Measurements from ENCODE around the gene RAMP2. TPM values are rescaled to one million over a fixed set of nuclear protein-coding genes. Genes with fewer than 3 reads are reported as not detected.

RAMP2 gene
- total RNA-seq, 2 donors from 2014 or later = 4.9 to 5.1 TPM

DNA sequence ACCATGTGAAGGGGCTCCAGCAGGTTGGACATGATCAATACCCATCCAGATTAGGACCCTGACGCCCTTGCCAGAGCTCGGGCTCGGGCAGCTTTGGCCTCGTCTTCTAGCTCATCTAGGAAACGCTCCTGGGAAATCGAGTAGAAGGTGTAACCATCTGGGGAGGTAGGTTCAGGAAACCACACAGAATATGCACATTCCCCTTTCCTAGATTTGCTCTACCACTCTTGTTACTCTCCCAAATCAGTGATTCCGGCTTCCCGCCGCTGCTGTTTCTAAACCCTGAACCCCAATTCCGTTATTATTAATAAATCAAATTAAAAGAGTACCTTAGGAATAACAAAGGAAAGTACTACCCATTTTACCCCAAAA, 37.0 kb downstream of the RAMP2 start:
- WGBS, 2 experiments (ENCODE audit: insufficient coverage in 1 of 2, insufficient read length in 1 of 2) = 55 to 78% methylated on average over 4 to 7 of the region's 10 CpGs
- Histone ChIP-seq H3K9me3 (ENCODE audit: control insufficient read depth, low read length) (no peaks in the 10 kb centered on the region), H3K4me1 (ENCODE audit: control insufficient read depth, insufficient read depth, low read length) (no peaks in the 10 kb centered on the region), H3K27me3 (ENCODE audit: control insufficient read depth, insufficient read depth, low read length, poor library complexity, severe bottlenecking) (no peaks in the 10 kb centered on the region), H3K4me3 (ENCODE audit: low read length) (peak overlapping the region; percentile 91), H3K27ac (ENCODE audit: low read depth, low read length) (no peak overlapping the region), H3K36me3 (ENCODE audit: control insufficient read depth, insufficient read depth, low read length) (no peaks in the 10 kb centered on the region), H3K9ac (ENCODE audit: extremely low read depth, low read length, poor library complexity, severe bottlenecking) (peak overlapping the region; percentile 54)
- Mint-ChIP-seq H3K27ac (peak overlapping the region; percentile 85), H3K9me3 (peaks cover 6% of the 10 kb centered on the region), H3K4me1 (peaks cover 22% of the 10 kb centered on the region), H3K4me3 (peak overlapping the region; percentile 87), H3K36me3 (ENCODE audit: low read depth) (peaks cover 20% of the 10 kb centered on the region), H3K27me3 (ENCODE audit: insufficient read depth) (peaks cover 22% of the 10 kb centered on the region)
- DNase-seq = no peak
- TF ChIP-seq, protein P1, sequence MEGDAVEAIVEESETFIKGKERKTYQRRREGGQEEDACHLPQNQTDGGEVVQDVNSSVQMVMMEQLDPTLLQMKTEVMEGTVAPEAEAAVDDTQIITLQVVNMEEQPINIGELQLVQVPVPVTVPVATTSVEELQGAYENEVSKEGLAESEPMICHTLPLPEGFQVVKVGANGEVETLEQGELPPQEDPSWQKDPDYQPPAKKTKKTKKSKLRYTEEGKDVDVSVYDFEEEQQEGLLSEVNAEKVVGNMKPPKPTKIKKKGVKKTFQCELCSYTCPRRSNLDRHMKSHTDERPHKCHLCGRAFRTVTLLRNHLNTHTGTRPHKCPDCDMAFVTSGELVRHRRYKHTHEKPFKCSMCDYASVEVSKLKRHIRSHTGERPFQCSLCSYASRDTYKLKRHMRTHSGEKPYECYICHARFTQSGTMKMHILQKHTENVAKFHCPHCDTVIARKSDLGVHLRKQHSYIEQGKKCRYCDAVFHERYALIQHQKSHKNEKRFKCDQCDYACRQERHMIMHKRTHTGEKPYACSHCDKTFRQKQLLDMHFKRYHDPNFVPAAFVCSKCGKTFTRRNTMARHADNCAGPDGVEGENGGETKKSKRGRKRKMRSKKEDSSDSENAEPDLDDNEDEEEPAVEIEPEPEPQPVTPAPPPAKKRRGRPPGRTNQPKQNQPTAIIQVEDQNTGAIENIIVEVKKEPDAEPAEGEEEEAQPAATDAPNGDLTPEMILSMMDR (conservative IDR thresholded peaks at IDR 0.05) = no peak

- H3K27me3 Mint-ChIP-seq (ENCODE audit: insufficient read depth) = peaks cover 22% of the 10 kb centered on the region
- peak within 1 kb of the TSS; percentile 91 for H3K4me3 ChIP-seq (ENCODE audit: low read length)
- peak within 1 kb of the TSS; percentile 85 for H3K27ac Mint-ChIP-seq
- peak within 1 kb of the TSS; percentile 54 for H3K9ac ChIP-seq (ENCODE audit: extremely low read depth, low read length, poor library complexity, severe bottlenecking)
- peaks cover 19% of the 10 kb centered on the region for H3K36me3 Mint-ChIP-seq (ENCODE audit: low read depth)
- peak; percentile 98 for DNase-seq
- H3K36me3 ChIP-seq (ENCODE audit: control insufficient read depth, insufficient read depth, low read length) = no peaks in the 10 kb centered on the region
- H3K9me3 Mint-ChIP-seq = peaks cover 6% of the 10 kb centered on the region
- H3K4me1 Mint-ChIP-seq = peaks cover 27% of the 10 kb centered on the region
- peak within 1 kb of the TSS; percentile 87 for H3K4me3 Mint-ChIP-seq
- peaks cover 3% of the 10 kb centered on the region for H3K4me1 ChIP-seq (ENCODE audit: control insufficient read depth, insufficient read depth, low read length)
- H3K27me3 ChIP-seq (ENCODE audit: control insufficient read depth, insufficient read depth, low read length, poor library complexity, severe bottlenecking) = no peaks in the 10 kb centered on the region
- 30 to 40% methylated on average over 37 to 66 of the region's 66 CpGs for WGBS, 2 experiments (ENCODE audit: insufficient coverage in 1 of 2, insufficient read length in 1 of 2)
- H3K9me3 ChIP-seq (ENCODE audit: control insufficient read depth, low read length) = no peaks in the 10 kb centered on the region
- TF ChIP-seq, protein P1 (conservative IDR thresholded peaks at IDR 0.05) = peak; percentile 24
- no peak within 1 kb of the TSS for H3K27ac ChIP-seq (ENCODE audit: low read depth, low read length)
Measured at GRCh38 chr17:42798383-42799380, 37.7 kb downstream of the RAMP2 start, which contains the start of the genes CNTD1 and COA3. TSS of gene CNTD1 (plus strand) at chr17:42798861. CDS start at chr17:42799068, 207 bp downstream. TSS of gene COA3 (minus strand) at chr17:42798704. CDS start at chr17:42798681, 23 bp downstream.

- peak; percentile 68 for DNase-seq
- Histone ChIP-seq H3K36me3 (ENCODE audit: control insufficient read depth, insufficient read depth, low read length) (no peaks in the 10 kb centered on the region), H3K4me1 (ENCODE audit: control insufficient read depth, insufficient read depth, low read length) (peaks cover 3% of the 10 kb centered on the region), H3K9me3 (ENCODE audit: control insufficient read depth, low read length) (no peaks in the 10 kb centered on the region), H3K4me3 (ENCODE audit: low read length) (peak overlapping the region; percentile 71), H3K27me3 (ENCODE audit: control insufficient read depth, insufficient read depth, low read length, poor library complexity, severe bottlenecking) (no peaks in the 10 kb centered on the region), H3K27ac (ENCODE audit: low read depth, low read length) (no peak overlapping the region), H3K9ac (ENCODE audit: extremely low read depth, low read length, poor library complexity, severe bottlenecking) (peak overlapping the region; percentile 36)
- Mint-ChIP-seq H3K4me3 (no peak overlapping the region), H3K27ac (peak overlapping the region; percentile 83), H3K27me3 (ENCODE audit: insufficient read depth) (peaks cover 22% of the 10 kb centered on the region), H3K36me3 (ENCODE audit: low read depth) (peaks cover 6% of the 10 kb centered on the region), H3K4me1 (peaks cover 24% of the 10 kb centered on the region), H3K9me3 (peaks cover 4% of the 10 kb centered on the region)
- TF ChIP-seq, protein P1 (conservative IDR thresholded peaks at IDR 0.05) = no peak
- WGBS, 2 experiments (ENCODE audit: insufficient coverage in 1 of 2, insufficient read length in 1 of 2) = 40 to 85% methylated on average over 1 to 2 of the region's 2 CpGs
Measured at GRCh38 chr17:42803074-42803883, 42.3 kb downstream of the RAMP2 start.
